ENCODE data around the gene EFHC1. TPM values are rescaled to one million over a fixed set of nuclear protein-coding genes. Genes with fewer than 3 reads are reported as not detected.

EFHC1 gene
- total RNA-seq, 2 donors from 2014 or later: 11.5 to 17.4 TPM

- DNase-seq (no peak), ATAC-seq (no peak)
- H3K4me3 ChIP-seq: no peak overlapping the region
- WGBS, 2 donors: 92 to 95% methylated on average over 4 of the region's 4 CpGs
- no peaks in the 10 kb centered on the region for H3K27me3 ChIP-seq
- no peaks in the 10 kb centered on the region for H3K9me3 ChIP-seq
- no peaks in the 10 kb centered on the region for H3K36me3 ChIP-seq (replicated peaks in 1 of 2; ENCODE audit: insufficient read depth in 1 of 2, low read depth in 2 of 2)
- TF ChIP-seq CTCF (IDR thresholded peaks at IDR 0.05) (no peak), POLR2A (IDR thresholded peaks at IDR 0.05) (no peak)
- intact Hi-C loops (cut with DNase I): no loop called here
- H3K27ac ChIP-seq: peak overlapping the region in 1 of 4 donors; percentile 4
- peaks cover 9% of the 10 kb centered on the region for H3K4me1 ChIP-seq
These were observed 148.2 kb downstream of the EFHC1 start for GRCh38 chr6:52568320-52568719.

- intact Hi-C loops (cut with DNase I): loop anchor here (10.0 kb wide), 1 partner anchor 85 kb away; no protein-coding TSS in a partner anchor
- no peak for ATAC-seq
- WGBS, 2 donors: 68 to 74% methylated on average over 8 of the region's 8 CpGs
These were observed 150.2 kb downstream of the EFHC1 start for GRCh38 chr6:52570291-52570700.

GRCh38 chr6:52571099-52571755, 151.1 kb downstream of the EFHC1 start:
- WGBS, 2 donors: 59 to 86% methylated on average over 10 of the region's 10 CpGs
- Histone ChIP-seq H3K36me3 (replicated peaks in 1 of 2; ENCODE audit: insufficient read depth in 1 of 2, low read depth in 2 of 2) (no peaks in the 10 kb centered on the region), H3K27me3 (no peaks in the 10 kb centered on the region), H3K9me3 (no peaks in the 10 kb centered on the region), H3K4me3 (no peak overlapping the region), H3K4me1 (peaks cover 36% of the 10 kb centered on the region), H3K27ac (no peak overlapping the region)
- ATAC-seq (no peak), DNase-seq (no peak)
- TF ChIP-seq POLR2A (IDR thresholded peaks at IDR 0.05) (no peak), CTCF (IDR thresholded peaks at IDR 0.05) (no peak)
- intact Hi-C loops (cut with DNase I): loop anchor here (10.0 kb wide), 1 partner anchor 84 kb away; no protein-coding TSS in a partner anchor

More at GRCh38 chr6:52570291-52570700, 150.2 kb downstream of the EFHC1 start:
- TF ChIP-seq POLR2A (IDR thresholded peaks at IDR 0.05) (no peak), CTCF (IDR thresholded peaks at IDR 0.05) (no peak)
- Histone ChIP-seq H3K4me1 (peaks cover 27% of the 10 kb centered on the region), H3K27me3 (no peaks in the 10 kb centered on the region), H3K4me3 (no peak overlapping the region), H3K27ac (no peak overlapping the region), H3K9me3 (no peaks in the 10 kb centered on the region), H3K36me3 (replicated peaks in 1 of 2; ENCODE audit: insufficient read depth in 1 of 2, low read depth in 2 of 2) (no peaks in the 10 kb centered on the region)
- no peak for DNase-seq

GRCh38 chr6:52572536-52572935, 152.4 kb downstream of the EFHC1 start:
- H3K4me1 ChIP-seq: peaks cover 38% of the 10 kb centered on the region
- H3K4me3 ChIP-seq: no peak overlapping the region
- H3K27ac ChIP-seq: peak overlapping the region in 3 of 4 donors; percentile 42 to 69 (median 56)
- no peaks in the 10 kb centered on the region for H3K27me3 ChIP-seq
- H3K36me3 ChIP-seq (replicated peaks in 1 of 2; ENCODE audit: insufficient read depth in 1 of 2, low read depth in 2 of 2): no peaks in the 10 kb centered on the region
- no peak for ATAC-seq
- no peak for DNase-seq
- TF ChIP-seq CTCF (IDR thresholded peaks at IDR 0.05) (no peak), POLR2A (IDR thresholded peaks at IDR 0.05) (no peak)
- no peaks in the 10 kb centered on the region for H3K9me3 ChIP-seq
- 94 to 97% methylated on average over 4 of the region's 4 CpGs for WGBS, 2 donors
- intact Hi-C loops (cut with DNase I): loop anchor here (10.0 kb wide), 1 partner anchor 82 kb away; no protein-coding TSS in a partner anchor

GRCh38 chr6:52573295-52573694, 153.2 kb downstream of the EFHC1 start:
- peaks cover 45% of the 10 kb centered on the region for H3K4me1 ChIP-seq
- 25 to 41% methylated on average over 2 of the region's 2 CpGs for WGBS, 2 donors
- no peaks in the 10 kb centered on the region for H3K36me3 ChIP-seq (replicated peaks in 1 of 2; ENCODE audit: insufficient read depth in 1 of 2, low read depth in 2 of 2)
- H3K27ac ChIP-seq: peak overlapping the region; percentile 34 to 69 (median 49)
- H3K9me3 ChIP-seq: no peaks in the 10 kb centered on the region
- ATAC-seq (no peak), DNase-seq (no peak)
- H3K27me3 ChIP-seq: no peaks in the 10 kb centered on the region
- TF ChIP-seq CTCF (IDR thresholded peaks at IDR 0.05) (no peak), POLR2A (IDR thresholded peaks at IDR 0.05) (no peak)
- intact Hi-C loops (cut with DNase I): loop anchor here (10.0 kb wide), 1 partner anchor 82 kb away; no protein-coding TSS in a partner anchor
- no peak overlapping the region for H3K4me3 ChIP-seq
